Chondrocyte (in vitro differentiated cells): ENCODE measurements around the gene ZNF287. TPM values are rescaled to one million over a fixed set of nuclear protein-coding genes. Genes with fewer than 3 reads are reported as not detected.

Experiments
- DNase-seq: peaks from one replicate; pipeline ENCODE4 v3.0.0; 2021; ENCODE audit warnings: mixed read lengths, low spot score
- H3K27ac Mint-ChIP-seq: one replicate; pipeline ENCODE4 v1.8.0; 2021; ENCODE audit warnings: mild to moderate bottlenecking, moderate library complexity, mixed read lengths; ENCODE audit not compliant: unreplicated experiment
- H3K27me3 Mint-ChIP-seq: 2 replicates; pipeline ENCODE4 v1.8.0; 2021; ENCODE audit warnings: low read depth, mixed read lengths
- H3K36me3 Mint-ChIP-seq: 2 replicates; pipeline ENCODE4 v1.8.0; 2021; ENCODE audit warnings: low read depth, mixed read lengths
- H3K4me1 Mint-ChIP-seq: 2 replicates; pipeline ENCODE4 v1.8.0; 2021; ENCODE audit warnings: low read depth, mild to moderate bottlenecking, mixed read lengths
- H3K4me3 Mint-ChIP-seq: one replicate; pipeline ENCODE4 v1.8.0; 2021; ENCODE audit warnings: mild to moderate bottlenecking, moderate library complexity, mixed read lengths; ENCODE audit not compliant: unreplicated experiment
- H3K9me3 Mint-ChIP-seq: 2 replicates; pipeline ENCODE4 v1.8.0; 2021; ENCODE audit warnings: low read depth, mixed read lengths
- total RNA-seq: library from RNA; stranded (reverse); gene quantifications from 3 replicates; pipeline ENCODE4 v1.2.1, GENCODE V29; 2021
- TF ChIP-seq, protein P1 (sequence below): fragments of 200-600 bp; sonication (generic); IDR thresholded peaks from 2 replicates; pipeline ENCODE4 v1.5.0; 2021; ENCODE audit warnings: antibody characterized with exemption, mild to moderate bottlenecking, moderate library complexity

The ZNF287 gene
- total RNA-seq, 1 donor from 2014 or later = 13.0 TPM

GRCh38 chr17:16511593-16511992 lies 57.4 kb downstream of the ZNF287 start:
- Mint-ChIP-seq H3K36me3 (no peaks in the 10 kb centered on the region), H3K27ac (no peak overlapping the region), H3K4me1 (peaks cover 17% of the 10 kb centered on the region), H3K9me3 (no peaks in the 10 kb centered on the region), H3K4me3 (no peak overlapping the region), H3K27me3 (no peaks in the 10 kb centered on the region)
- no peak for DNase-seq
- TF ChIP-seq, protein P1, sequence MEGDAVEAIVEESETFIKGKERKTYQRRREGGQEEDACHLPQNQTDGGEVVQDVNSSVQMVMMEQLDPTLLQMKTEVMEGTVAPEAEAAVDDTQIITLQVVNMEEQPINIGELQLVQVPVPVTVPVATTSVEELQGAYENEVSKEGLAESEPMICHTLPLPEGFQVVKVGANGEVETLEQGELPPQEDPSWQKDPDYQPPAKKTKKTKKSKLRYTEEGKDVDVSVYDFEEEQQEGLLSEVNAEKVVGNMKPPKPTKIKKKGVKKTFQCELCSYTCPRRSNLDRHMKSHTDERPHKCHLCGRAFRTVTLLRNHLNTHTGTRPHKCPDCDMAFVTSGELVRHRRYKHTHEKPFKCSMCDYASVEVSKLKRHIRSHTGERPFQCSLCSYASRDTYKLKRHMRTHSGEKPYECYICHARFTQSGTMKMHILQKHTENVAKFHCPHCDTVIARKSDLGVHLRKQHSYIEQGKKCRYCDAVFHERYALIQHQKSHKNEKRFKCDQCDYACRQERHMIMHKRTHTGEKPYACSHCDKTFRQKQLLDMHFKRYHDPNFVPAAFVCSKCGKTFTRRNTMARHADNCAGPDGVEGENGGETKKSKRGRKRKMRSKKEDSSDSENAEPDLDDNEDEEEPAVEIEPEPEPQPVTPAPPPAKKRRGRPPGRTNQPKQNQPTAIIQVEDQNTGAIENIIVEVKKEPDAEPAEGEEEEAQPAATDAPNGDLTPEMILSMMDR = no peak

GRCh38 chr17:16507918-16508533 lies 61.0 kb downstream of the ZNF287 start:
- Mint-ChIP-seq H3K27ac (no peak overlapping the region), H3K4me3 (no peak overlapping the region), H3K36me3 (no peaks in the 10 kb centered on the region), H3K27me3 (no peaks in the 10 kb centered on the region), H3K4me1 (peaks cover 8% of the 10 kb centered on the region), H3K9me3 (no peaks in the 10 kb centered on the region)
- TF ChIP-seq, protein P1 = no peak
- DNase-seq = no peak

- Mint-ChIP-seq H3K27me3 (no peaks in the 10 kb centered on the region), H3K36me3 (no peaks in the 10 kb centered on the region), H3K27ac (no peak overlapping the region), H3K4me1 (no peaks in the 10 kb centered on the region), H3K4me3 (no peak overlapping the region), H3K9me3 (no peaks in the 10 kb centered on the region)
- DNase-seq = no peak
- TF ChIP-seq, protein P1 = peak; percentile 45
These were observed 62.8 kb downstream of the ZNF287 start for GRCh38 chr17:16506188-16506587.

DNA sequence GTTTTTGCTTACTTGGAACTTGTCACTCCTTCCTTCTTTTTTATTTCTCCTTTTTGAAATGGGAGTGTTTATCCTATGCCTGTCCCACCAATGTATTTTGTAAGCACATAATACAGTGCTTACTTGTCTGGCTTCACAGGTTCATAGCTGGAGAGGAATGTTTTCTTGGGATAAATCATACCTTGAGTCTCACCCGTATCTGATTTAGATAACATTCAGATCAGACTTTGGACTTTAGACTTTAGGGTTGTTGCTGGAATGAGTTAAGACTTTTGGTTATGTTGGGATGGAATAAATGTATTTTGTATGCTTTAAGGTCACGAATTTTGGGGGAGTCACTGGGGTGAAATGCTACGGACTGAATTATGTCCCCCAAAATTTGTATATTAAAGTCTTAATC lies 64.0 kb downstream of the ZNF287 start:
- Mint-ChIP-seq H3K9me3 (no peaks in the 10 kb centered on the region), H3K27ac (no peak overlapping the region), H3K4me1 (no peaks in the 10 kb centered on the region), H3K36me3 (no peaks in the 10 kb centered on the region), H3K27me3 (no peaks in the 10 kb centered on the region), H3K4me3 (no peak overlapping the region)
- no peak for DNase-seq
- TF ChIP-seq, protein P1 = no peak

Other genes starting within 250 kb of the ZNF287 start
- 4.3 to 12.3 TPM (median 10.7 TPM) in 3 replicates for gene CENPV, start 215.7 kb downstream of the ZNF287 start, total RNA-seq
- gene UBB, start 188.1 kb downstream of the ZNF287 start, total RNA-seq = 1,031 to 1,215 TPM (median 1,058 TPM) in 3 replicates
- gene TRPV2, start 153.6 kb downstream of the ZNF287 start, total RNA-seq = 1.6 to 47.6 TPM (median 43.5 TPM) in 3 replicates
- 2.2 to 4.1 TPM (median 2.3 TPM) in 3 replicates for gene LRRC75A, start 77.0 kb downstream of the ZNF287 start, total RNA-seq
- 7.3 to 9.4 TPM (median 8.0 TPM) in 3 replicates for gene ZNF624, start 84.6 kb upstream of the ZNF287 start, total RNA-seq
- 0.56 to 1.1 TPM (median 0.82 TPM) in 3 replicates for gene CCDC144A, start 121.0 kb upstream of the ZNF287 start, total RNA-seq